ENCODE results near the gene RGS12.

- TF ChIP-seq EZH2 (IDR thresholded peaks at IDR 0.05; ENCODE audit: low read depth, unreplicated experiment), result no peak
- no peak for TF ChIP-seq CTCF (conservative IDR thresholded peaks at IDR 0.05; ENCODE audit: low read depth in 2 of 2)
- TF ChIP-seq REST (IDR thresholded peaks at IDR 0.05; ENCODE audit: unreplicated experiment), result no peak
- no peak for TF ChIP-seq STAT1 (IDR thresholded peaks at IDR 0.05; ENCODE audit: unreplicated experiment)
- TF ChIP-seq CREB1 (CRISPR knock-in tag; IDR thresholded peaks at IDR 0.05; ENCODE audit: low read depth), result no peak
- no peak for TF ChIP-seq EZH2phosphoT487 (IDR thresholded peaks at IDR 0.05; ENCODE audit: unreplicated experiment)
- no peak for TF ChIP-seq POLR2AphosphoS5 (IDR thresholded peaks at IDR 0.05; ENCODE audit: low read depth)
- TF ChIP-seq ZNF462 (CRISPR knock-in tag; IDR thresholded peaks at IDR 0.05), result no peak
- TF ChIP-seq ETS1 (IDR thresholded peaks at IDR 0.05), result no peak
- no peak for TF ChIP-seq JUNB (IDR thresholded peaks at IDR 0.05; ENCODE audit: unreplicated experiment)
- TF ChIP-seq ZNF114 (CRISPR knock-in tag; IDR thresholded peaks at IDR 0.05), result no peak
These were observed 24.3 kb upstream of the RGS12 start for GRCh38 chr4:3268395-3269104.

All from GM23338 (cell line).